ENCODE data around the gene DGKE. TPM values are rescaled to one million over a fixed set of nuclear protein-coding genes. Genes with fewer than 3 reads are reported as not detected.

The DGKE gene
- total and polyA plus RNA-seq, 7 donors: 0.38 to 3.2 (median 0.76) TPM

GRCh38 chr17:56861899-56862298, 27.9 kb downstream of the DGKE start:
- peaks cover 0 to 19% of the 10 kb centered on the region in 2 donors for H3K36me3 ChIP-seq (ENCODE audit: insufficient read depth in 1 of 2, low read depth in 1 of 2)
- no peak for DNase-seq
- H3K4me1 ChIP-seq: no peaks in the 10 kb centered on the region
- no peak overlapping the region for H3K4me3 ChIP-seq
- no peak for ATAC-seq
- 84 to 91% (median 87%) methylated on average over 3 of the region's 3 CpGs for WGBS, 3 donors
- intact Hi-C loops (cut with DNase I): no loop called here
- no peaks in the 10 kb centered on the region for H3K27me3 ChIP-seq (ENCODE audit: insufficient read depth in 3 of 3, low read length in 2 of 3)
- no peaks in the 10 kb centered on the region for H3K9me3 ChIP-seq
- TF ChIP-seq CTCF (IDR thresholded peaks at IDR 0.05): no peak
- H3K27ac ChIP-seq: no peak overlapping the region

- 64 to 70% (median 68%) methylated on average over 3 of the region's 3 CpGs for WGBS, 3 donors
Observed at GRCh38 chr17:56863974-56864373, 30.0 kb downstream of the DGKE start.

GRCh38 chr17:56866076-56866475, 32.1 kb downstream of the DGKE start:
- 94 to 98% (median 95%) methylated on average over 5 of the region's 5 CpGs for WGBS, 3 donors
- intact Hi-C loops (cut with DNase I): no loop called here
- Histone ChIP-seq H3K27me3 (ENCODE audit: insufficient read depth in 3 of 3, low read length in 2 of 3) (no peaks in the 10 kb centered on the region), H3K27ac (no peak overlapping the region), H3K4me3 (no peak overlapping the region), H3K36me3 (ENCODE audit: insufficient read depth in 1 of 2, low read depth in 1 of 2) (peaks cover 0 to 8% of the 10 kb centered on the region in 2 donors), H3K9me3 (no peaks in the 10 kb centered on the region), H3K4me1 (no peaks in the 10 kb centered on the region)
- no peak for ATAC-seq
- DNase-seq: no peak
- no peak for TF ChIP-seq CTCF (IDR thresholded peaks at IDR 0.05)

More at GRCh38 chr17:56863974-56864373, 30.0 kb downstream of the DGKE start:
- intact Hi-C loops (cut with DNase I): no loop called here
- no peaks in the 10 kb centered on the region for H3K4me1 ChIP-seq
- H3K9me3 ChIP-seq: no peaks in the 10 kb centered on the region
- ATAC-seq (no peak), DNase-seq (no peak)
- no peak for TF ChIP-seq CTCF (IDR thresholded peaks at IDR 0.05)
- H3K27me3 ChIP-seq (ENCODE audit: insufficient read depth in 3 of 3, low read length in 2 of 3): no peaks in the 10 kb centered on the region
- H3K4me3 ChIP-seq: no peak overlapping the region
- H3K36me3 ChIP-seq (ENCODE audit: insufficient read depth in 1 of 2, low read depth in 1 of 2): peaks cover 0 to 13% of the 10 kb centered on the region in 2 donors
- no peak overlapping the region for H3K27ac ChIP-seq

GRCh38 chr17:56866496-56866895, 32.5 kb downstream of the DGKE start:
- 45 to 63% (median 46%) methylated on average over 3 of the region's 3 CpGs for WGBS, 3 donors
- intact Hi-C loops (cut with DNase I): no loop called here
- Histone ChIP-seq H3K27me3 (ENCODE audit: insufficient read depth in 3 of 3, low read length in 2 of 3) (no peaks in the 10 kb centered on the region), H3K36me3 (ENCODE audit: insufficient read depth in 1 of 2, low read depth in 1 of 2) (peaks cover 0 to 8% of the 10 kb centered on the region in 2 donors), H3K27ac (no peak overlapping the region), H3K4me1 (no peaks in the 10 kb centered on the region), H3K9me3 (no peaks in the 10 kb centered on the region), H3K4me3 (no peak overlapping the region)
- DNase-seq (no peak), ATAC-seq (no peak)
- no peak for TF ChIP-seq CTCF (IDR thresholded peaks at IDR 0.05)

GRCh38 chr17:56867948-56868376, 34.0 kb downstream of the DGKE start:
- Histone ChIP-seq H3K4me3 (no peak overlapping the region), H3K36me3 (ENCODE audit: insufficient read depth in 1 of 2, low read depth in 1 of 2) (no peaks in the 10 kb centered on the region), H3K27ac (no peak overlapping the region), H3K9me3 (no peaks in the 10 kb centered on the region), H3K4me1 (no peaks in the 10 kb centered on the region), H3K27me3 (ENCODE audit: insufficient read depth in 3 of 3, low read length in 2 of 3) (no peaks in the 10 kb centered on the region)
- DNase-seq: no peak
- 32 to 49% (median 38%) methylated on average over 2 of the region's 2 CpGs for WGBS, 3 donors
- TF ChIP-seq CTCF (IDR thresholded peaks at IDR 0.05): no peak
- ATAC-seq: no peak
- intact Hi-C loops (cut with DNase I): no loop called here
